ENCODE measurements around the gene SCN5A.

SCN5A gene

DNA sequence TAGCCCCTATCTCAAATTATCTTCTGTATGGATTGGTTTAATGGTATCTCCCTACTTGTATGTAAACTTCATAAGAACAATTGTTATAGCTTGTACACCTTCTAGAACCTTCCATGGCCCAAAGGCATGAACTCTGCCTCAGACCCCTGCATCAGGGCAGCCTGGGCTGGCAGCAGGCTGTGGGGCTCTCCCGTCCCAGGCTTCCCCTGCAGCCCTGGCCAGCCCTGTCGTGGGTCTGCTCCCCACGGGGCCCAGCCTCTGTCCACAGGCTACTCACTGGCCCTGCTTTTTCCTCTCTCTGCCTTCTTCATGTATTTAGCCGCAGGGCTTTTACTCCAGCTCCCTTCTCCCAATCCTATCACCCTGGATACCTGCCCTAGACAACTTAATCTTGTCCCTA lies 4.4 kb downstream of the SCN5A start:
- DNase-seq (ENCODE audit: low read depth, low spot score) = no peak
- Histone ChIP-seq H3K4me3 (no peak overlapping the region), H3K9me3 (ENCODE audit: low read depth, low read length) (no peaks in the 10 kb centered on the region), H3K36me3 (ENCODE audit: insufficient read depth, low read length) (no peaks in the 10 kb centered on the region), H3K9ac (ENCODE audit: insufficient read length) (no peak overlapping the region), H3K27ac (no peak overlapping the region)
- no peak for TF ChIP-seq POLR2AphosphoS5 (IDR thresholded peaks at IDR 0.05; ENCODE audit: borderline replicate concordance, low read depth, low read length)
- TF ChIP-seq EZH2 (IDR thresholded peaks at IDR 0.05) = no peak
- no peak for TF ChIP-seq FOXP2 (optimal IDR thresholded peaks at IDR 0.05; ENCODE audit: control extremely low read depth, extremely low read length, insufficient read depth)

DNA sequence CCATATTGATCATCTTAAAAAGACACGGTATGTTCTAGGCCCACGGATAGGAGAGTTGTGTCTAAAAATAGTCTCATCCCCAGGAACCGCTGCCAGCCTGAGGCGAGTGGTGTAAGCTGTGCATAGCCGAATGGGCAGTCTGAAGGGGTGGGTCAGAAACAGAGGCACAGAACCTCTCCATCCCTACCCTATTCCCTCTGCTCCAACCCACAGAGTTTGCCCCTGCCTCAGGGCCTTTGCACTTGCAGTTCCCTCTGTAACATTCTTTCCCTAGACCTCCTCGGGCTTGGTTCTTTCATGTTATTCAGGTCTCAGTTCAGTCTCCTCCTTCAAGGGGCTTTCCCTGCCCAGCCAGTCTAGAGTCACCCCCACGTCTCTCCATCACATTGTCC lies 4.8 kb downstream of the SCN5A start:
- Histone ChIP-seq H3K9ac (ENCODE audit: insufficient read length) (no peak overlapping the region), H3K27ac (no peak overlapping the region), H3K9me3 (ENCODE audit: low read depth, low read length) (no peaks in the 10 kb centered on the region), H3K4me3 (no peak overlapping the region), H3K36me3 (ENCODE audit: insufficient read depth, low read length) (no peaks in the 10 kb centered on the region)
- TF ChIP-seq EZH2 (IDR thresholded peaks at IDR 0.05) (no peak), FOXP2 (optimal IDR thresholded peaks at IDR 0.05; ENCODE audit: control extremely low read depth, extremely low read length, insufficient read depth) (no peak), POLR2AphosphoS5 (IDR thresholded peaks at IDR 0.05; ENCODE audit: borderline replicate concordance, low read depth, low read length) (no peak)
- no peak for DNase-seq (ENCODE audit: low read depth, low spot score)

DNA sequence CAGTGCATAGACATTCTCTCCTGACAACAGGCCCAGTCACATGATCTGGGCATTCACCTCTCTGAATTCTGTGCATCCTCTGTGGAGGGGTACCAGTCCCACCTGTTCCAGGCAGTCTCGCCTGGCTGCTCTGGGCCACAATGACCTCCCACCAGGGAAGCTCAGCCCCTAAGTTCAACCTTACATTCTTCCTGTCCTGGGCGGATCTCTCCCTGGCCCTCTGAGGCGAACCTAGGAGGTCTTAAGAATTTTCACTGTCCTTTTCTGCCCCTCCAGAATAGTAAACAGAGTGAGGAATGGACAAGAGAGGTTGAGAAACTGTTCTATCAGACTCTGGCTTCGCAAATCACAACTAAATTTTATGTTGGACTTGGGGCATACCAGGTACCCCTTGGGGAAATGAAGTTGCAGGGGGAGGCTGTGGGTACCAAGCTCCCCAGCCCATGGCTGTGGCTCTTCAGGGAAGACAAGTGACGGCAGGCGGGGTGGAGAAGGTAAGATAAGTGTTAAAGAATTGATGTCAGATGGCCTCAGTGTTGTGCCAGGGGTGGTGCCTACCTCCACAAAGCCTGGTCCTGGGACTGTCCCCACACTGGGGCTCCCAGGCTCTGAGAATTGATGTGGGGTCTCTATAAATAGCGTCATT lies 5.3 kb downstream of the SCN5A start:
- TF ChIP-seq FOXP2 (optimal IDR thresholded peaks at IDR 0.05; ENCODE audit: control extremely low read depth, extremely low read length, insufficient read depth) (no peak), EZH2 (IDR thresholded peaks at IDR 0.05) (no peak), POLR2AphosphoS5 (IDR thresholded peaks at IDR 0.05; ENCODE audit: borderline replicate concordance, low read depth, low read length) (no peak)
- no peak overlapping the region for H3K27ac ChIP-seq
- H3K4me3 ChIP-seq = no peak overlapping the region
- H3K9me3 ChIP-seq (ENCODE audit: low read depth, low read length) = no peaks in the 10 kb centered on the region
- no peaks in the 10 kb centered on the region for H3K36me3 ChIP-seq (ENCODE audit: insufficient read depth, low read length)
- DNase-seq (ENCODE audit: low read depth, low spot score) = no peak
- H3K9ac ChIP-seq (ENCODE audit: insufficient read length) = no peak overlapping the region

DNA sequence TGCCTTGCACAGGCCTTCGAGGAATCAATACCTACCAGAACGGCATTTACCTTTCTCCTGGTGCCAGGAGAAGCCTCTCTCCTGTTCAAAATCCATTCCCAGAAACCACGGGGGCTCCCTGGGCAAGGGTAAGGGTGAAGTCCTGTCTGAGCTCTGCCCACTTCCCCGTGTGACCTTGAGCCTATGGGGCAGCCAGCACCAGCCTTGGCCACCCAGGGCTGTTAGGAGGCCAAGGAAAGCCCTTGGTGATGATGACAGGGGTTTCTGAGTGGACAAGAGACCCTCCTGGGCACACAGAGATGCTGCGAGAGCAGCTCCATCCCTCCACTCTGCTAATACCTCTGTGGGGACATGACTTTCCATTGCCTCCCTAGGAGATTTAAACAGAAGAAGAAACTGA lies 5.9 kb downstream of the SCN5A start:
- H3K9ac ChIP-seq (ENCODE audit: insufficient read length) = no peak overlapping the region
- TF ChIP-seq EZH2 (IDR thresholded peaks at IDR 0.05) = no peak
- TF ChIP-seq FOXP2 (optimal IDR thresholded peaks at IDR 0.05; ENCODE audit: control extremely low read depth, extremely low read length, insufficient read depth) = no peak
- no peak for TF ChIP-seq POLR2AphosphoS5 (IDR thresholded peaks at IDR 0.05; ENCODE audit: borderline replicate concordance, low read depth, low read length)
- H3K4me3 ChIP-seq = no peak overlapping the region
- DNase-seq (ENCODE audit: low read depth, low spot score) = no peak
- H3K9me3 ChIP-seq (ENCODE audit: low read depth, low read length) = no peaks in the 10 kb centered on the region
- H3K27ac ChIP-seq = no peak overlapping the region
- no peaks in the 10 kb centered on the region for H3K36me3 ChIP-seq (ENCODE audit: insufficient read depth, low read length)

DNA sequence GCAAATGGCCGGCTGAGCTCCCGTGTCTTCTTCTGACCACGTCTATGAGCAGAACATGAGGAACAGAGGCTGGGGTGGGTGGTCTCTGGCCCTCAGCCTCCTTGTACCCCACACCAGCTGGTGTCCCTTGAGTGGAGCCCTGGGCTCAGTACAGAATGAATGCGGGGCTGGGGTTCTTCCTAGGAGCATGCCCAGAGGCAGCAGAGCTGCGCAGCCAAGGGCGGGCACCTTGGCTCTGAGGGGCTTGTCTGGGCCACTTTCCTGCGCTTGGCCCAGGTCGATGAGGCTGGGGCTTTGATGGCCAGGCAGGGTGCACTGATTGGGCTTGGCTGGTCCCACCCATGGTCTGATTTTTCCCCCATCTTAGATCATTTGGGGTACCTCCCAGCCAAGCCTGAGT lies 6.4 kb downstream of the SCN5A start:
- TF ChIP-seq FOXP2 (optimal IDR thresholded peaks at IDR 0.05; ENCODE audit: control extremely low read depth, extremely low read length, insufficient read depth) = no peak
- no peak for TF ChIP-seq EZH2 (IDR thresholded peaks at IDR 0.05)
- no peak for TF ChIP-seq POLR2AphosphoS5 (IDR thresholded peaks at IDR 0.05; ENCODE audit: borderline replicate concordance, low read depth, low read length)
- no peak overlapping the region for H3K4me3 ChIP-seq
- H3K9me3 ChIP-seq (ENCODE audit: low read depth, low read length) = no peaks in the 10 kb centered on the region
- no peak for DNase-seq (ENCODE audit: low read depth, low spot score)
- H3K9ac ChIP-seq (ENCODE audit: insufficient read length) = no peak overlapping the region
- H3K27ac ChIP-seq = no peak overlapping the region
- no peaks in the 10 kb centered on the region for H3K36me3 ChIP-seq (ENCODE audit: insufficient read depth, low read length)

DNA sequence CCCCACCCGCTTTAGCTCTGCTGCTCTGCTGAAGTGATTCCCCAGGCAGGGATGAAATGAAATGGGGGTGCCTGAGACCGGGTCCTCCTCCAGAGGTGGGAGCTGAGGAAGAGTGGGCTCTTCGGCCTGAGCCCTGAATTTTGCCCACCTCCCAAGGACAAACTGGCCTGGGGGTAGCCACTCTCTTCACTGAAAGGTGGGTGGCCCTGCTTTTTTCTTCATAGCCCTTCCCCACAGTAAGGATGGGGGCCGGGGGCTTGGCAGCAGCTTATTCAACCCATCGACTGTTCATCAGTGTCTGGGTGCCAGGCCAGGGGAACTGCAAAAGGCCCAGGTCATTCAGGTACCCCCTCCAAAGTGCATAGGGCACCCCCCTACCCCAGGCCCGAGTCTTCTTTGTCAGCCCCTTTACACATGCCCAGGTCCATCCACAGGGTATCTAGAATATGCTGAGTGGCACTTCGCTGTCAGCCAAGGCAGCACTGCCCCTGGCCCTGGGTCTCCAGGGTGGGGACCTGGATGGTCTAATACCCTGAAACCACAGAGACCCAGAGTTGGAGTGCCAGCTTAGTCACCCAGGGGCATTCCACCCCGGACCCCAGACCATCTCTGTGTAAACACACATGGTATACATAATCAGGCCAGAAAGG lies 7.9 kb downstream of the SCN5A start:
- Histone ChIP-seq H3K9me3 (ENCODE audit: low read depth, low read length) (no peaks in the 10 kb centered on the region), H3K36me3 (ENCODE audit: insufficient read depth, low read length) (no peaks in the 10 kb centered on the region), H3K4me3 (no peak overlapping the region), H3K9ac (ENCODE audit: insufficient read length) (no peak overlapping the region), H3K27ac (no peak overlapping the region)
- TF ChIP-seq POLR2AphosphoS5 (IDR thresholded peaks at IDR 0.05; ENCODE audit: borderline replicate concordance, low read depth, low read length) (no peak), EZH2 (IDR thresholded peaks at IDR 0.05) (no peak), FOXP2 (optimal IDR thresholded peaks at IDR 0.05; ENCODE audit: control extremely low read depth, extremely low read length, insufficient read depth) (no peak)
- no peak for DNase-seq (ENCODE audit: low read depth, low spot score)

DNA sequence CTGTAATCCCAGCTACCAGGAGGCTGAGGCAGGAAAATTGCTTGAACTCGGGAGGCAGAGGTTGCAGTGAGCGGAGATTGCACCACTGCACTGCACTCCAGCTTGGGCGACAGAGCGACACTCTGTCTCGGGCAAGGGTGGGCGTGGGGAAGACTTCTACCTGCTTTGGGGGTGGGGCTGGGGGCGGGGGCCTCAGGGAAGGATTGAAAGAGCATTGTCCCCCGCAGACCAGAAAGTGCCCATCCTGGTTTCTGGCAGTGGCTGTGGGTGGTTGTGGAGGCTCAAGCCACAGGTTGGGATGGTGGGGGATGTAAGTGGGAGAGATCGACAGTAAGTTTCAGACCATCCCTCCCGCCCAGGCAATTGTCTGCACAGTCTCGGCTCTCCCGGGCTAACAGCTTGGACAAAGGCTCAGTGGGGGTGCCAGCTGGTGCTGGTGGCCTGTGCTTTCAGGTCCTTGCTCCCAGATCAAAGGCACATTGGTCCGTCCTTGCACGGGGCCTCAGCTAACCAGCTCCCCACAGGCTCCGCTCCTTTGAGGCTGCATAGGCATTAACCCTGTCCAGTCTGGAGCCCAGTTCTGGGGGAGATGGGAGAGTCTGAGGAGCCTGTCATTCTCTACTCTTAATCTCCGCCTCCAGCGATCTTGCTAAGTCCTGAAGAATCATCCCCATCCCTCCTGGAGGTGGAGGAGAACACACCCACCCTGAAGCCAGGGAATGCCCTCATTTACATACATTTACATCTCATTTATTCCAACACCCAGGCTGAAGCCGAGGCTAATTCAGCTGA lies 8.6 kb downstream of the SCN5A start:
- Histone ChIP-seq H3K9ac (ENCODE audit: insufficient read length) (no peak overlapping the region), H3K9me3 (ENCODE audit: low read depth, low read length) (no peaks in the 10 kb centered on the region), H3K27ac (no peak overlapping the region), H3K4me3 (no peak overlapping the region), H3K36me3 (ENCODE audit: insufficient read depth, low read length) (no peaks in the 10 kb centered on the region)
- TF ChIP-seq FOXP2 (optimal IDR thresholded peaks at IDR 0.05; ENCODE audit: control extremely low read depth, extremely low read length, insufficient read depth) (no peak), EZH2 (IDR thresholded peaks at IDR 0.05) (no peak), POLR2AphosphoS5 (IDR thresholded peaks at IDR 0.05; ENCODE audit: borderline replicate concordance, low read depth, low read length) (no peak)
- no peak for DNase-seq (ENCODE audit: low read depth, low spot score)

DNA sequence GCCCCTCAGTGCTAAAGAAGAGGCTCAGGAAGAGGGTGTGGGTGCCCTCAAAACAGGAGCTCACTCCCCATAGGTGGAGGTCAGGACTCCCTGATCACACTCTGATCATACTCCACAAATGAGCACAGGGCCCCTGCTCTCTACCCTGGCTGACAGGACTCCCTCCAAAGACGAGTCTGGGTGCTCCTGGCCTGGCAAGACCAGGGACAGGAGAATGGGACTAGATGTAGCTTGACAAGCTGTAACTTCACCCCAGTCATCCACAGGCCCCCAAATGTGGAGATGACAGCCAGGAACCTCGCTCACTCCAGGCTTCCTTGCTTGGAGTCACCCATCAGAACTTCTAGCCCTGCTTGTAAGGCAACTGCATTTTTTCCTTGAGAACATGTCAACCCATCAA lies 11.1 kb downstream of the SCN5A start:
- TF ChIP-seq EZH2 (IDR thresholded peaks at IDR 0.05) (no peak), POLR2AphosphoS5 (IDR thresholded peaks at IDR 0.05; ENCODE audit: borderline replicate concordance, low read depth, low read length) (no peak), FOXP2 (optimal IDR thresholded peaks at IDR 0.05; ENCODE audit: control extremely low read depth, extremely low read length, insufficient read depth) (no peak)
- H3K36me3 ChIP-seq (ENCODE audit: insufficient read depth, low read length) = no peaks in the 10 kb centered on the region
- no peaks in the 10 kb centered on the region for H3K9me3 ChIP-seq (ENCODE audit: low read depth, low read length)
- H3K27ac ChIP-seq = no peak overlapping the region
- H3K4me3 ChIP-seq = no peak overlapping the region
- DNase-seq (ENCODE audit: low read depth, low spot score) = no peak
- H3K9ac ChIP-seq (ENCODE audit: insufficient read length) = no peak overlapping the region
